WI38 (cell line): ENCODE results near the gene FAM219A.
"Not testable (repeated sequence)": the region's sequence is repeated elsewhere in the genome, so short reads cannot be mapped to it uniquely, and the experiment has no call there.

Source experiments
- H3K4me3 ChIP-seq: 2 replicates; pipeline ENCODE4 v1.5.1; 2011; ENCODE audit warnings: low read depth, mild to moderate bottlenecking, control low read depth, low read length
- TF ChIP-seq, protein P1 (sequence below): IDR thresholded peaks from 2 replicates; pipeline ENCODE4 v1.5.1; 2012; ENCODE audit warnings: low read depth, mild to moderate bottlenecking, control low read depth, low read length

FAM219A gene

DNA sequence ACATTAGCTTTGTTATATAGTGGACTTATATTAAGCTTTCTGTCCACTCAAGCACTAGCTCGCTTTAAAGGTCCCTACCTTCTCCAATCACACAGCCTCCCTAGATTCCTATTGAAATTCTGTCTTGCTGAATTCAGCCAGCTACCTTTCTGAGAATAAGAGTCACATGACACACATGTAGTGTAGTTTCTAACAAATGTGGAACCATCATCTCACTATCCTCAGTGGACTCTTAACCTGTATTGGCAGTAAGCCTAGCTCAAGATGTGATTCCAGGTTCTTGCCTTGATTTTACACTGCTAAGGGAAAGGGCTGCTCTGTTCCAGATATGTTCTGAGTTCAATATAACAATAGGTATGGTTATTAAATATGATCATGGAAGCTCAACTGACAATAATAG, 11.4 kb downstream of the FAM219A start:
- TF ChIP-seq, protein P1, sequence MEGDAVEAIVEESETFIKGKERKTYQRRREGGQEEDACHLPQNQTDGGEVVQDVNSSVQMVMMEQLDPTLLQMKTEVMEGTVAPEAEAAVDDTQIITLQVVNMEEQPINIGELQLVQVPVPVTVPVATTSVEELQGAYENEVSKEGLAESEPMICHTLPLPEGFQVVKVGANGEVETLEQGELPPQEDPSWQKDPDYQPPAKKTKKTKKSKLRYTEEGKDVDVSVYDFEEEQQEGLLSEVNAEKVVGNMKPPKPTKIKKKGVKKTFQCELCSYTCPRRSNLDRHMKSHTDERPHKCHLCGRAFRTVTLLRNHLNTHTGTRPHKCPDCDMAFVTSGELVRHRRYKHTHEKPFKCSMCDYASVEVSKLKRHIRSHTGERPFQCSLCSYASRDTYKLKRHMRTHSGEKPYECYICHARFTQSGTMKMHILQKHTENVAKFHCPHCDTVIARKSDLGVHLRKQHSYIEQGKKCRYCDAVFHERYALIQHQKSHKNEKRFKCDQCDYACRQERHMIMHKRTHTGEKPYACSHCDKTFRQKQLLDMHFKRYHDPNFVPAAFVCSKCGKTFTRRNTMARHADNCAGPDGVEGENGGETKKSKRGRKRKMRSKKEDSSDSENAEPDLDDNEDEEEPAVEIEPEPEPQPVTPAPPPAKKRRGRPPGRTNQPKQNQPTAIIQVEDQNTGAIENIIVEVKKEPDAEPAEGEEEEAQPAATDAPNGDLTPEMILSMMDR = no peak

DNA sequence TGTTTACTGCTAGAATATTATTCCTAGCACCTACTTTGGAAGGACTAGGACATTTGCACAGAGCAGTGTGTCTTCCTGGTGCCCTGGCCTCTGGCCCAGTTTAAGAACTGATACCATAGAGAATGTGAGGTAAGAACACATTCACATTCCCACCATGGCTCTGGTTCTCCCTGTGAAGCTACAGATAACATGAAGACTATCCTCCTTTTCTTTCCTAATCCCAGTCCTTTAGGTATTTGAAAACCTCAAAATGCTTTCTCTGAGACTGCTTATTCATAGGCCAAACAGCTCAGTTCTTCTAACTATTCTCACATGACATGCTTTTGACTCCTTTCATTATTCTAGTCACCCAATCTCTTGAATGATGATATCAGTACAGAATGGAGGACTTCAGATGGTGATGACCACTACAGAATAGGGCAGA, 11.9 kb downstream of the FAM219A start:
- TF ChIP-seq, protein P1 = no peak
- H3K4me3 ChIP-seq = no peak overlapping the region

More for the DNA sequence above, 11.4 kb downstream of the FAM219A start:
- no peak overlapping the region for H3K4me3 ChIP-seq

- no peak overlapping the region for H3K4me3 ChIP-seq
- TF ChIP-seq, protein P1 = no peak
These were observed 14.4 kb downstream of the FAM219A start for GRCh38 chr9:34443976-34444375.

DNA sequence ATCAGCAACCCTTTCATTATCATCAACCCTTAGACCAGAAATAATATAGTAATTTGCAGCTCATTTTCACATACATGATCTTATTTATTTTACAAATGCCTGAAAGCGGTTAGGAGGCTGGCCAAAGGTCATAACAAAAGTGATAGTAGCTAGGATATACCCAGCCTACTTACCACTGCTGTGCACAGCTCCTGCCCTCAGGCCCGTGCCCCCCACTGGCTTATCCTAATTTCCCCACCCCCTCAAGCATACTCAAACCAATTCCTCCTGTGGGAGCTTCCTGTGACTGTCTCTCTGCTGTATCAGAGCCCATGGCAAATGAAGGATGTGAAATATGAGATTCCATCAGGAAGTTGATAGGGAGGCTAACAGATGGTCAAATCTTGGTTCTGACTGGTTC, 14.8 kb downstream of the FAM219A start:
- H3K4me3 ChIP-seq = no peak overlapping the region
- TF ChIP-seq, protein P1 = no peak

DNA sequence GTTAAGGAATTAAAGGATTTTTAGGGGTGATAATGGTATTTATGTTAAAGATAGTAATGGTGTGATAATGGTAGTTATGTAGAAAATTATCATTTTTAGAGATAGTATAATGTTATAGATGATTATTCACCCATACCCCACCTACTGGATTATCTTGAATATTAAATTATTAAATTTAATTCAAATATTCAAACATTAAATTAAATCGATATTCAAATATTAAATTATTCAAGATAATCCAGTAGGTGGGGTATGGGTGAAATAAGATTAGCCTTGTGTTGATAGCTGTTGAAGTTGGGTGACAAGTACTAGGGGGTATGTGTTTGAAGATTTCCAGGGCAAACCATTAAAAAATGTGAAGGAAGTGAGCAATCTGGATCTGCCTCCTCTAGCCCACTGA, 15.6 kb downstream of the FAM219A start:
- no peak overlapping the region for H3K4me3 ChIP-seq
- TF ChIP-seq, protein P1 = no peak

GRCh38 chr9:34440017-34440416, 18.4 kb downstream of the FAM219A start:
- no peak overlapping the region for H3K4me3 ChIP-seq
- TF ChIP-seq, protein P1 = no peak

DNA sequence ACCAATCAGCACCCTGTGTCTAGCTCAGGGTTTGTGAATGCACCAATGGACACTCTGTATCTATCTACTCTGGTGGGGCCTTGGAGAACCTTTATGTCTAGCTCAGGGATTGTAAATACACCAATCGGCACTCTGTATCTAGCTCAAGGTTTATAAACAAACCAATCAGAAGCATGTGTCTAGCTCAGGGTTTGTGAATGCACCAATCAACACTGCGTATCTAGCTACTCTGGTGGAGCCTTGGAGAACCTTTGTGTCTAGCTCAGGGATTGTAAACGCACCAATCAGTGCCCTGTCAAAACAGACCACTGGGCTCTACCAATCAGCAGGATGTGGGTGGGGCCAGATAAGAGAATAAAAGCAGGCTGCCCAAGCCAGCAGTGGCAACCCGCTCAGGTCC, 19.9 kb downstream of the FAM219A start:
- H3K4me3 ChIP-seq = not testable (repeated sequence)

DNA sequence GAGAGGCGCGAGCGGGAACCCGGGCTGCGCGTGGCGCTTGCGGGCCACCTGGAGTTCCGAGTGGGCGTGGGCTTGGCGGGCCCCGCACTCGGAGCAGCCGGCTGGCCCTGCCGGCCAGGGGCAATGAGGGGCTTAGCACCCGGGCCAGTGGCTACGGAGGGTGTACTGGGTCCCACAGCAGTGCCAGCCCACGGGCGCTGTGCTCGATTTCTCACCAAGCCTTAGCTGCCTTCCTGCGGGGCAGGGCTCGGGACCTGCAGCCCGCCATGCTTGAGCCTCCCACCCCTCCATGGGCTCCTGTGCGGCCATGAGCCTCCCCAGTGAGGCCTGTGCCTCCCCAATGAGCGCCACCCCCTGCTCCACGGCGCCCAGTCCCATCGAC, 20.5 kb downstream of the FAM219A start:
- H3K4me3 ChIP-seq = not testable (repeated sequence)
